OCI-LY7 (cell line): ENCODE measurements around the gene CNOT4. TPM values are rescaled to one million over a fixed set of nuclear protein-coding genes. Genes with fewer than 3 reads are reported as not detected.

ENCODE experiments used
- total RNA-seq, 2 experiments: library from RNA; depleted of rRNA in 1 of 2; stranded (reverse); fragments of >200 nt in 1 of 2; shearing (Covaris generic) in 1 of 2; gene quantifications; 2 replicates each; pipeline ENCODE4 v1.2.3, GENCODE V29; 2014 to 2022

CNOT4 gene
- total RNA-seq, 2 experiments from 2014 or later: 18.7 to 21.9 TPM

Other genes starting within 250 kb of the CNOT4 start
- gene NUP205, start 47.8 kb upstream of the CNOT4 start, total RNA-seq (2014; rRNA removed; shearing (Covaris generic)): 98.1 and 115 TPM in 2 replicates
- 132 and 138 TPM in 2 replicates for gene NUP205, start 47.8 kb upstream of the CNOT4 start, total RNA-seq (2022)
- 7.4 and 8.0 TPM in 2 replicates for gene STMP1, start 152.4 kb upstream of the CNOT4 start, total RNA-seq (2014; rRNA removed; shearing (Covaris generic))
- gene STMP1, start 152.4 kb upstream of the CNOT4 start, total RNA-seq (2022): 24.4 and 29.7 TPM in 2 replicates
- gene SLC13A4, start 218.1 kb upstream of the CNOT4 start, total RNA-seq (2014; rRNA removed; shearing (Covaris generic)): not detected in 2 replicates
- gene SLC13A4, start 218.1 kb upstream of the CNOT4 start, total RNA-seq (2022): not detected in 2 replicates
- not detected in 2 replicates for gene FAM180A, start 238.7 kb upstream of the CNOT4 start, total RNA-seq (2014; rRNA removed; shearing (Covaris generic))
- not detected in 2 replicates for gene FAM180A, start 238.7 kb upstream of the CNOT4 start, total RNA-seq (2022)